SK-N-SH (cell line): ENCODE data around the gene CIDEB.

Experiments used
- EZH2phosphoT487 ChIP-seq: fragments of 200-600 bp; sonication (generic); IDR thresholded peaks from 2 replicates; pipeline ENCODE4 v1.6.1; 2017; ENCODE audit warnings: low read depth, mixed run types, mild to moderate bottlenecking, antibody characterized with exemption, moderate library complexity, borderline replicate concordance
- GATA2 ChIP-seq: sonication (generic); formaldehyde crosslinking; IDR thresholded peaks from 2 replicates; pipeline ENCODE4 v1.5.0; 2020; ENCODE audit warnings: mild to moderate bottlenecking, missing genetic modification reagents
- MEF2A ChIP-seq: IDR thresholded peaks from 2 replicates; pipeline ENCODE4 v1.4.0; 2012; ENCODE audit warnings: low read depth, borderline replicate concordance
- NRF1 ChIP-seq: IDR thresholded peaks from 2 replicates; pipeline ENCODE4 v1.6.1; 2012; ENCODE audit warnings: low read depth, mild to moderate bottlenecking, low read length
- TF ChIP-seq, protein P1 (sequence below): fragments of 200-600 bp; sonication (generic); IDR thresholded peaks from 2 replicates; pipeline ENCODE4 v1.6.1; 2017; ENCODE audit warnings: antibody characterized with exemption, mild to moderate bottlenecking, moderate library complexity

DNA sequence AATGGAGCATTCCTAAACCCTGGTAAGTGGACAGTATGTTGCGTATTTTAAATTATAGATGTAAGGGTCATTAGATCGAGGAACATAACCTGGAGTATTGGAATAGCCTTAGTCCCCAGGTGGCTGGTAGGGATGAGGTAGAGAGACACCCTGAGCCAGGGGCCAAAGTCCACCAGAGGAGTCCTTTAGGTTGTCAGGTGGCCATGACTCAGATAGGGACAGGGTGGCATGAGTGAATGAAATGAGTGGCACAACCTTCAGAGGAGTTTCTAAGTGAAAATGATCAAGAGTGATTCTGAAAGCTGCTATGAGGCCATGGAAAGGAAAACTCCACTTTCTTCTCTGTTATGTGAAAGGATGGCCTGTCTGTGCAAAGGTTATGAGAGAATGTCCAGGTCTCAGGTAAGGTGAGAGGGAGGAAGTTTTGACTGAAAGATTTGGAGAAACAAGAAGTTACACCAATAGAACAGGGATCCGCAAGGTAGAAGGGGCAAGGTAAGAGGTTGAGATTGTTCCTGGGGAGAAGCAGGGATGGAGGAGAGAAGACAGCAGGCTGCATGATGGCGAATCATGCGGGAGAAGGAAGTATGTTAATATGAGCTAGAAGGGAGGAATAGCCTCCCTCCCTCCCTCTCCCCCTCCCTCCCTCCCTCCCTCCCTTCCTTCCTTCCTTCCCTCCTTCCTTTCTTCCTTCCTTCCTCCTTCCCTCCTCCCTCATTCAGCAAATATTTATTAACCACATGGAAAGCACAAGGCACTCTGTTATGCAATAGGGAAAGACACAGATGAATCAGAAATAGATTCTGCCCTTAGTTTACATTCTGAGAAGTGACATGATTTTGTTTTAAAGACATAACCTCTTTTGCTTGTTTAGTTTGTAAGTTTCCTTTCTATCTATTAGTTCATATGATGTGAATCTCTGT, 46.0 kb upstream of the CIDEB start:
- TF ChIP-seq EZH2phosphoT487 (no peak), MEF2A (no peak), NRF1 (no peak), GATA2 (no peak)
- TF ChIP-seq, protein P1, sequence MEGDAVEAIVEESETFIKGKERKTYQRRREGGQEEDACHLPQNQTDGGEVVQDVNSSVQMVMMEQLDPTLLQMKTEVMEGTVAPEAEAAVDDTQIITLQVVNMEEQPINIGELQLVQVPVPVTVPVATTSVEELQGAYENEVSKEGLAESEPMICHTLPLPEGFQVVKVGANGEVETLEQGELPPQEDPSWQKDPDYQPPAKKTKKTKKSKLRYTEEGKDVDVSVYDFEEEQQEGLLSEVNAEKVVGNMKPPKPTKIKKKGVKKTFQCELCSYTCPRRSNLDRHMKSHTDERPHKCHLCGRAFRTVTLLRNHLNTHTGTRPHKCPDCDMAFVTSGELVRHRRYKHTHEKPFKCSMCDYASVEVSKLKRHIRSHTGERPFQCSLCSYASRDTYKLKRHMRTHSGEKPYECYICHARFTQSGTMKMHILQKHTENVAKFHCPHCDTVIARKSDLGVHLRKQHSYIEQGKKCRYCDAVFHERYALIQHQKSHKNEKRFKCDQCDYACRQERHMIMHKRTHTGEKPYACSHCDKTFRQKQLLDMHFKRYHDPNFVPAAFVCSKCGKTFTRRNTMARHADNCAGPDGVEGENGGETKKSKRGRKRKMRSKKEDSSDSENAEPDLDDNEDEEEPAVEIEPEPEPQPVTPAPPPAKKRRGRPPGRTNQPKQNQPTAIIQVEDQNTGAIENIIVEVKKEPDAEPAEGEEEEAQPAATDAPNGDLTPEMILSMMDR: no peak
